ENCODE data around the gene NR6A1.

The NR6A1 gene

DNA sequence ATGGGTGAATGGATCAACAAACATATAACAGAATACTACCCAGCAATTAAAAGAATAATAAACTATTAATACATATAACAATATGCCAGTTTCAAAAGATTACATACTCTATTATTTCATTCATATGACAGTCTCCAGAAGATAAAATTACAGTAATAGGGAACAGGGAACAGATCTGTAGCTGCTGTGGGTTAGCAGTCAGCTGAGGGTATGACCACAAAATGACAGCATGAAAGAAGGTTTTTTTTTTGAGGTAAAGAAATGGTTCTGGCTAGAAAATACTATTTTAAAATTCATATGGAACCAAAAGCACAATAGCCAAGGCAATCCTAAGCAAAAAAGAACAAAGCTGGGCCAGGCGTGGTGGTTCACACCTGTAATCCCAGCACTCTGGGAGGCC is 190.9 kb downstream of the NR6A1 start:
- no peaks in the 10 kb centered on the region for H3K27me3 ChIP-seq (ENCODE audit: insufficient read depth, poor library complexity, severe bottlenecking)
- TF ChIP-seq GABPA (IDR thresholded peaks at IDR 0.05; ENCODE audit: low read depth) (no peak), REST (IDR thresholded peaks at IDR 0.05; ENCODE audit: insufficient replicate concordance, low read depth) (no peak), POLR2AphosphoS5 (IDR thresholded peaks at IDR 0.05; ENCODE audit: low read depth) (no peak), SPI1 (IDR thresholded peaks at IDR 0.05; ENCODE audit: borderline replicate concordance, low read depth) (no peak)
- TF ChIP-seq, protein P1, sequence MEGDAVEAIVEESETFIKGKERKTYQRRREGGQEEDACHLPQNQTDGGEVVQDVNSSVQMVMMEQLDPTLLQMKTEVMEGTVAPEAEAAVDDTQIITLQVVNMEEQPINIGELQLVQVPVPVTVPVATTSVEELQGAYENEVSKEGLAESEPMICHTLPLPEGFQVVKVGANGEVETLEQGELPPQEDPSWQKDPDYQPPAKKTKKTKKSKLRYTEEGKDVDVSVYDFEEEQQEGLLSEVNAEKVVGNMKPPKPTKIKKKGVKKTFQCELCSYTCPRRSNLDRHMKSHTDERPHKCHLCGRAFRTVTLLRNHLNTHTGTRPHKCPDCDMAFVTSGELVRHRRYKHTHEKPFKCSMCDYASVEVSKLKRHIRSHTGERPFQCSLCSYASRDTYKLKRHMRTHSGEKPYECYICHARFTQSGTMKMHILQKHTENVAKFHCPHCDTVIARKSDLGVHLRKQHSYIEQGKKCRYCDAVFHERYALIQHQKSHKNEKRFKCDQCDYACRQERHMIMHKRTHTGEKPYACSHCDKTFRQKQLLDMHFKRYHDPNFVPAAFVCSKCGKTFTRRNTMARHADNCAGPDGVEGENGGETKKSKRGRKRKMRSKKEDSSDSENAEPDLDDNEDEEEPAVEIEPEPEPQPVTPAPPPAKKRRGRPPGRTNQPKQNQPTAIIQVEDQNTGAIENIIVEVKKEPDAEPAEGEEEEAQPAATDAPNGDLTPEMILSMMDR (IDR thresholded peaks at IDR 0.05; ENCODE audit: insufficient read depth, low read length), result no peak
- no peak overlapping the region for H3K4me3 ChIP-seq (replicated peaks; ENCODE audit: insufficient read depth, low read length)
- DNase-seq (ENCODE audit: low read depth in 1 of 2, low spot score in 1 of 2), result no peak
- H3K27ac ChIP-seq (replicated peaks), result no peak overlapping the region

DNA sequence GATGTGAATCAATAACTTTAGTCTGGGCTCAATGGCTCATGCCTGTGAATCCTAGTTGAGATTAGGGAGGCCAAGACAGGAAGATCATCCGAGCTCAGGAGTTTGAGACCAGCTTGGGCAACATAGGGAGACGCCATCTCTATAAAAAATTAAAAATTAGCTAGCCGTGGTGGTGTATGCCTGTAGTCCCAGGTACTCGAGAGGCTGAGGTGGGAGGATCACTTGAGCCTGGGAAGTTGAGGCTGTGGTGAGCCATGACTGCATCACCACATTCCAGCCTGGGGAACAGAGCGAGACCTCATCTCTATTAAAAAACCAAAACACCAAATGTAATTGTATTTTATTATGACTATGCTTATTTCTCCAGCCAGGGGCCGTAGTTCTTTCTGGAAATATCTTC is 194.4 kb downstream of the NR6A1 start:
- H3K27ac ChIP-seq (replicated peaks), result no peak overlapping the region
- no peak overlapping the region for H3K4me3 ChIP-seq (replicated peaks; ENCODE audit: insufficient read depth, low read length)
- H3K27me3 ChIP-seq (ENCODE audit: insufficient read depth, poor library complexity, severe bottlenecking), result no peaks in the 10 kb centered on the region
- TF ChIP-seq POLR2AphosphoS5 (IDR thresholded peaks at IDR 0.05; ENCODE audit: low read depth) (no peak), SPI1 (IDR thresholded peaks at IDR 0.05; ENCODE audit: borderline replicate concordance, low read depth) (no peak), REST (IDR thresholded peaks at IDR 0.05; ENCODE audit: insufficient replicate concordance, low read depth) (no peak), GABPA (IDR thresholded peaks at IDR 0.05; ENCODE audit: low read depth) (no peak)
- TF ChIP-seq, protein P1 (IDR thresholded peaks at IDR 0.05; ENCODE audit: insufficient read depth, low read length), result no peak
- DNase-seq (ENCODE audit: low read depth in 1 of 2, low spot score in 1 of 2), result no peak

GRCh38 chr9:124574534-124575375 is 196.4 kb downstream of the NR6A1 start:
- no peak for DNase-seq (ENCODE audit: low read depth in 1 of 2, low spot score in 1 of 2)
- Histone ChIP-seq H3K27me3 (ENCODE audit: insufficient read depth, poor library complexity, severe bottlenecking) (no peaks in the 10 kb centered on the region), H3K27ac (replicated peaks) (no peak overlapping the region), H3K4me3 (replicated peaks; ENCODE audit: insufficient read depth, low read length) (no peak overlapping the region)
- TF ChIP-seq, protein P1 (IDR thresholded peaks at IDR 0.05; ENCODE audit: insufficient read depth, low read length), result no peak
- TF ChIP-seq SPI1 (IDR thresholded peaks at IDR 0.05; ENCODE audit: borderline replicate concordance, low read depth), result no peak
- TF ChIP-seq REST (IDR thresholded peaks at IDR 0.05; ENCODE audit: insufficient replicate concordance, low read depth), result no peak
- TF ChIP-seq POLR2AphosphoS5 (IDR thresholded peaks at IDR 0.05; ENCODE audit: low read depth), result no peak
- TF ChIP-seq GABPA (IDR thresholded peaks at IDR 0.05; ENCODE audit: low read depth), result no peak

Measured in HL-60 (cell line).